Panc1 (cell line): ENCODE results near the gene NUTM2F.
"Not testable (repeated sequence)": the region's sequence is repeated elsewhere in the genome, so short reads cannot be mapped to it uniquely, and the experiment has no call there.

ENCODE experiments used
- CTCF ChIP-seq: fragments of 450-650 bp; IDR thresholded peaks from 2 replicates; pipeline ENCODE4 v1.5.1; 2017; ENCODE audit warnings: mild to moderate bottlenecking
- POLR2AphosphoS5 ChIP-seq: IDR thresholded peaks from 2 replicates; pipeline ENCODE4 v1.6.1; 2012; ENCODE audit warnings: mild to moderate bottlenecking, low read depth, low read length, moderate library complexity
- REST ChIP-seq, 2 experiments: IDR thresholded peaks; 2 replicates each; pipeline ENCODE4 v1.6.1; 2011 to 2012; ENCODE audit warnings: low read depth in 2 of 2, control low read depth in 1 of 2, low read length in 1 of 2, mild to moderate bottlenecking in 1 of 2, moderate library complexity in 1 of 2; ENCODE audit not compliant: insufficient read depth in 1 of 2
- TCF7L2 ChIP-seq: IDR thresholded peaks from 2 replicates; pipeline ENCODE4 v1.6.1; 2011; ENCODE audit warnings: mild to moderate bottlenecking, low read depth, low read length, inconsistent platforms

- not testable (repeated sequence) for TF ChIP-seq CTCF; REST (IDR thresholded peaks at IDR 0.05; ENCODE audit: insufficient read depth in 1 of 2, low read depth in 2 of 2, low read length in 1 of 2); POLR2AphosphoS5; TCF7L2
These were observed 10.3 kb downstream of the NUTM2F start for GRCh38 chr9:94317949-94318657.
